ENCODE results near the gene APLNR. TPM values are rescaled to one million over a fixed set of nuclear protein-coding genes. Genes with fewer than 3 reads are reported as not detected.

The APLNR gene
- total and polyA plus RNA-seq, 10 of the 15 experiments (the other 5 are each of a cell fraction or from before 2014, with no cell fraction given) = 0.11 TPM; not detected in 9

DNA sequence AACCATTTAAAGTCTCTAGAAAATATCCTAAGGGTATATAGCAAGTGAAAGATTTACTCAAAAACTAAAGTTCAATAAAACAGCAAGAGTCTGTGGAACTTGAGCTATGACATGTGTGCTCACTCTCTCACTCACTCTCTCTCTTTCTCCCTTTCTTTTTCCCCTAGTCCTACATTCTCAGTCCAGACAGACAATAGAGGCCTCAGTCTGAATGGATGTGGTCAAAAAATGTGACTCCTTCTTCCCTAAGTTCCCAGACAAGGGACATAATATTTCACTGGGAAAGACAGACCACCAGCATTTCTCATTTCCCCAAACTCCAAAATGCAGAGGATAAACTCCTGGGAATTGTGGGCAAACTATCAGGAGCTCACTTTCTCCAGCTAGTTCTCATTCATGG, 17.6 kb upstream of the APLNR start (continued):
- TF ChIP-seq, protein P1, sequence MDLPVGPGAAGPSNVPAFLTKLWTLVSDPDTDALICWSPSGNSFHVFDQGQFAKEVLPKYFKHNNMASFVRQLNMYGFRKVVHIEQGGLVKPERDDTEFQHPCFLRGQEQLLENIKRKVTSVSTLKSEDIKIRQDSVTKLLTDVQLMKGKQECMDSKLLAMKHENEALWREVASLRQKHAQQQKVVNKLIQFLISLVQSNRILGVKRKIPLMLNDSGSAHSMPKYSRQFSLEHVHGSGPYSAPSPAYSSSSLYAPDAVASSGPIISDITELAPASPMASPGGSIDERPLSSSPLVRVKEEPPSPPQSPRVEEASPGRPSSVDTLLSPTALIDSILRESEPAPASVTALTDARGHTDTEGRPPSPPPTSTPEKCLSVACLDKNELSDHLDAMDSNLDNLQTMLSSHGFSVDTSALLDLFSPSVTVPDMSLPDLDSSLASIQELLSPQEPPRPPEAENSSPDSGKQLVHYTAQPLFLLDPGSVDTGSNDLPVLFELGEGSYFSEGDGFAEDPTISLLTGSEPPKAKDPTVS (IDR thresholded peaks at IDR 0.05; ENCODE audit: low read depth, low read length) = no peak
- TF ChIP-seq KDM1A (IDR thresholded peaks at IDR 0.05; ENCODE audit: borderline replicate concordance) = no peak
- TF ChIP-seq RCOR1 (conservative IDR thresholded peaks at IDR 0.05; ENCODE audit: low read depth, low read length) = no peak
- no peak for TF ChIP-seq ESRRA (IDR thresholded peaks at IDR 0.05; ENCODE audit: low read length)
- no peak for TF ChIP-seq HDGF (IDR thresholded peaks at IDR 0.05)
- no peak for TF ChIP-seq CHD2 (IDR thresholded peaks at IDR 0.05; ENCODE audit: borderline replicate concordance, low read depth, low read length)
- no peak for TF ChIP-seq TCF3 (IDR thresholded peaks at IDR 0.05; ENCODE audit: borderline replicate concordance, insufficient read depth, low read depth, low read length)
- TF ChIP-seq STAT1 (conservative IDR thresholded peaks at IDR 0.05) = no peak
- TF ChIP-seq RUNX3 (IDR thresholded peaks at IDR 0.05; ENCODE audit: low read length) = no peak
- TF ChIP-seq, protein P2, sequence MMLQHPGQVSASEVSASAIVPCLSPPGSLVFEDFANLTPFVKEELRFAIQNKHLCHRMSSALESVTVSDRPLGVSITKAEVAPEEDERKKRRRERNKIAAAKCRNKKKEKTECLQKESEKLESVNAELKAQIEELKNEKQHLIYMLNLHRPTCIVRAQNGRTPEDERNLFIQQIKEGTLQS (IDR thresholded peaks at IDR 0.05; ENCODE audit: borderline replicate concordance, extremely low read depth, low read depth, low read length) = no peak
- no peak for TF ChIP-seq RELA (IDR thresholded peaks at IDR 0.05; ENCODE audit: borderline replicate concordance, partially characterized antibody)
- TF ChIP-seq, protein P3, sequence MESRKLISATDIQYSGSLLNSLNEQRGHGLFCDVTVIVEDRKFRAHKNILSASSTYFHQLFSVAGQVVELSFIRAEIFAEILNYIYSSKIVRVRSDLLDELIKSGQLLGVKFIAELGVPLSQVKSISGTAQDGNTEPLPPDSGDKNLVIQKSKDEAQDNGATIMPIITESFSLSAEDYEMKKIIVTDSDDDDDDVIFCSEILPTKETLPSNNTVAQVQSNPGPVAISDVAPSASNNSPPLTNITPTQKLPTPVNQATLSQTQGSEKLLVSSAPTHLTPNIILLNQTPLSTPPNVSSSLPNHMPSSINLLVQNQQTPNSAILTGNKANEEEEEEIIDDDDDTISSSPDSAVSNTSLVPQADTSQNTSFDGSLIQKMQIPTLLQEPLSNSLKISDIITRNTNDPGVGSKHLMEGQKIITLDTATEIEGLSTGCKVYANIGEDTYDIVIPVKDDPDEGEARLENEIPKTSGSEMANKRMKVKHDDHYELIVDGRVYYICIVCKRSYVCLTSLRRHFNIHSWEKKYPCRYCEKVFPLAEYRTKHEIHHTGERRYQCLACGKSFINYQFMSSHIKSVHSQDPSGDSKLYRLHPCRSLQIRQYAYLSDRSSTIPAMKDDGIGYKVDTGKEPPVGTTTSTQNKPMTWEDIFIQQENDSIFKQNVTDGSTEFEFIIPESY (IDR thresholded peaks at IDR 0.05) = no peak
